Measurements from ENCODE around the gene ID3.
A peak's percentile ranks its signal among the peaks of the same experiment; 100 is the strongest.
"Not testable (repeated sequence)": the region's sequence is repeated elsewhere in the genome, so short reads cannot be mapped to it uniquely, and the experiment has no call there.

ID3 gene

GRCh38 chr1:23589585-23589986, 30.3 kb upstream of the ID3 start:
- FAIRE-seq: no peak

GRCh38 chr1:23588749-23589548, 29.6 kb upstream of the ID3 start:
- no peak for FAIRE-seq
- DNase-seq (ENCODE audit: low spot score): no peak

More at GRCh38 chr1:23589585-23589986, 30.3 kb upstream of the ID3 start:
- DNase-seq (ENCODE audit: low spot score): no peak

GRCh38 chr1:23585321-23586022, 26.2 kb upstream of the ID3 start:
- DNase-seq (ENCODE audit: low spot score) (peak; percentile 83), FAIRE-seq (peak; percentile 33)

DNA sequence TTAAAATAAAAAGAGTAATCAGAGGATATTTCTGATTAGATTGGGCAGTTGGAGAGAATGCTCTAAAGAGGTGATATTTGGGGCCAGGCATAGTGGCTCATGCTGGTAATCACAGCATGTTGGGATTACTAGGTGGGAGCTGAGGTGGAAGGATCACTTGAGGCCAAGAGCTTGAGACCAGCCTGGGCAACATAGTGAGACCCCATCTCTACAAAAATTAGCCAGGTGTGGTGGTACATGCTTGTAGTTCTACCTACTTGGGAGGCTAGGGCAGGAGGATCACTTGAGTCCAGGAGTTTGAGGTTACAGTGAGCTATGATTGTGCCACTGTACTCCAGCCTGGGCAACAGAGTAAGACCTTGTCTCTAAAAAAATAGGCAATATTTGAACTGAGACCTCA, 24.4 kb upstream of the ID3 start:
- not testable (repeated sequence) for FAIRE-seq; DNase-seq (ENCODE audit: low spot score)

GRCh38 chr1:23582820-23583219, 23.5 kb upstream of the ID3 start:
- no peak for FAIRE-seq
- DNase-seq (ENCODE audit: low spot score): no peak

DNA sequence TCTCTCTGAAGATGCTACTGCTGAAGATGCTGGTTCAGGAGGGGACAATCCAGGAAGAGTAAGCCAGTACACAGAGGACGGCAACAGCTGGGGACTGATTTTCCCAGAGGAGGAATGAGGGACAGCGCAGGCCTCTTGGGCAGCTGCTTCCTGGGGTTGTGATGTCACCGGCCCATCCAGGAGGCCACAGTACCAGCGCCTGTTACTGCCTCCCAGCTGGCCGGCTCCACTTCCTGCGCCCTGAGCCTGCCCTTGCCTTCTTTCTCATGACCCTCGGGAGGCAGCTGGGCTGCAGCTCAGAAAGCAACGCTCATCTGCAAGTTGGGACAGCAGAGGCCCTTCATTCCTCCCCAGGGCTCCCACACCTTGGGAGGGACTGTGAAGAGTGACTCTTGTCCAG, 21.9 kb upstream of the ID3 start:
- DNase-seq (ENCODE audit: low spot score): no peak
- FAIRE-seq: no peak

DNA sequence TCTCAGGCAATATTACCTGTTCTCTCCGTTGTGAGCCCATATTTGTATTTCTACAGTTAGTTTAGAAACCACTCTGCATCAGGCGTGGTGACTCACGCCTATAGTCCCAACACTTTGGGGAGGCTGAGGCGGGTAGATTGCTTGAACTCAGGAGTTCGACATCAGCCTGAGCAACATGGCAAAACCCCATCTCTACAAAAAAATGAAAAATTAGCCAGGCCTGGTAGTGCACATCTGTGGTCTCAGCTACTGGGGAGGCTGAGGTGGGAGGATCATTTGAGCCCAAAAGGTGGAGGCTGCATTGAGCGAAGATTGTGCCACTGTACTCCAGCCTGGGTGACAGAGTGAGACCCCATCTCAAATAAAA, 19.7 kb upstream of the ID3 start:
- FAIRE-seq (no peak), DNase-seq (ENCODE audit: low spot score) (no peak)

DNA sequence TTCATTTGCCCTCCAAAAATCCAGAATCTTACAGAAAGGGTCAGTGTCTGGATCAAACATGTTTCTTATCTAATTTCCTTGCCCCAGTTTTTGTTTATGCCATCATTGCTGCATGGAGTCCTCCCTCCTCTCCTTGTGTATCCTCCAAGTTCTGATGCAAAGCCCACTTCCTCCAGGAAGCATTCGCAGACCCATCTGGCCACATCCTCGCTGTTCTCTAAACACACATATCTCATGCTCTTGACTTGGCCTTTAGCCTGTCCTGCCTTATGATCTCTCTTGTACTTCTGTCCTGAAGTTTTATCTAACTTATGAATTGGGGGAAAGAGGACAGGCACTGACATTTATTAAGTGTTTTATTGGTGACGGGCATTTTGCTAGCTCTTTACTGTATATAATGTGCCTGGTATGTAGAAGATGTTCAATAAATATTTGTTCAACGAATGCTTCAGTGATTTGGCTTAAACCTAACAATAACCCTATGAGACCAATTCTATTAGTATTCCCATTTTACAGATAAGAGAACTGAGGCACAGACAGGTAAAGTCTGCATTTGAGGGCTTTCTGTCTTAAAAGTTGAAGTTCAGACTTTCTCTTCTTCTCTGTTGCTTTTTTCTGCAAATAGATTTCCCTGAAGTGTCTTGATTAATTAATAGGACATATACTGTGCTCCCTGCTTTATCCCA, 19.2 kb upstream of the ID3 start:
- FAIRE-seq: no peak

DNA sequence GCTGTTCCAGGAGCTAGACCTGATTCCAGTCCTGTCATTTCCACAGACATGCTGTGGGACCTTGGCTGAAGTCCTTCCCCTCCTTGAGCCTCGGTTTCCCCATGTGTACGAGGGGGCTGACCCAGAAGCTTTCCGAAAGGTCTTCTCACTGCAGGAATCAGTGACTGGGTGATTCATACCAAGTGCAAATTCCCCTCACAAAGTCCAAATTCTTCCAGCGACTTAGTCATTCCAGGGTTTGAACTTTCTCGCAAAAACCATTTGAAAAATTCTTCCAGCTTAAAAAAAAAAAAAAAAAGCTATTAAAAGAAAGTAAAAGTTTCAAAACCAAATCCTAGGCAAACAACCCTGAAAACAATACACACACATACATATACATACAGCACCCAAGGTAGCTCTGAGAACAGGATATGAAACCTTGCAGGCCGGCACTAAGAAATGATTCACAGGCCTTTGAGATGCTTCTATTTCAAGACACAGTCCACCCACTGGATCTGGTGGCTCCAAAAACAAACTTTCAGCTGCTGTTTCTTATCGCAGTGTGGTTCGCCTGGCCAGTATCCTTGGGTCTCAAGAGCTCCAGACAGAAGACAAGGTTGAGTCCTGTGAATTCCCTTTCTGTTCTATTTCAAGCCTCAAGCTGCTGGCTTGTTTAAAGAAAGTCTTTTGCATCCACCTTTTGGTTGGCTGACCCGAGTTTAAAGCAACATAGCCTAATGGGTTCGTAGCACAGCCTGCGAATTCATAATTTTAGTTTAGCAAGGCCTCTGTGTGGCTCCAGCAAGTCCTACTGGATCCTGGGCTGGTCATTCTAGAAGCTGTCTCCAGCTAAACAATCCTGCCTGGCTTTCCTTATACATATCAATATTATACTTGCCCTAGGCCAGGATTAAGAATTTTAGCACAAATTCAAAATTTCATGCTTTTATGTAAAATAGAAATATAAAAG, 18.0 kb upstream of the ID3 start:
- DNase-seq (ENCODE audit: low spot score) (peak; percentile 82), FAIRE-seq (peak; percentile 85)

More for the DNA sequence above, 19.2 kb upstream of the ID3 start:
- no peak for DNase-seq (ENCODE audit: low spot score)

DNA sequence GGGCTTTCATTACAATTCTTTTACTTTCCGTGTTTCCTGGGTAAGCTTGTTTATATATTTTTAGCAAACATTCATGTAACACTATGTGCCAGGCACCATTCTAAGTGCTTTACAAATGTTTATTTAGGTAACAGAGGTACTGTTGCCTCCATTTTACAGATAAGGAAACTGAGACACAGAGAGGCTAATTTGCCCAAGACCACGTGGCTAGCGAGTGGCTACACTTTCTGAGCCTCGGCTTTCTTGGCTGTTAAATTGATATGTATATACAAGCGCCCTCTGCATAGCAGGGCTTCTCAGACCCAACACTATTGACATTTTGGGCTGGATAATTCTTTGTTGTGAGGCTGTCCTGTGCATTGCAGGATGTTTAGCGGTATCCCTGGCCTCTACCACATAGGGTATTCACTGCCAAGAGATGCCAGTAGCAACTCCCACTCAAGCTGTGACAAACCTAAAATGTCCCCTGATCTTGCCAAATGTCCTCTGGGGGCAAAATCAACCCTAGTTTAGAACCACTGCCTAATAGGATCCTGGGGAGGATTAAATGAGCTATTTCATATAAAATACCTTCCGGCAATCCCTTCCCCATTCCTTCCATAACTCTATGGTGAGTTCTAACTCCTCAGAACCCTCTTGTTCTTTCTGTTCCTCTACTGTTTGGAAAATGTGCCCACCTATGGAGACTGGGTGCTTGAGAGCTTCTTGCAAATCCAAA, 17.2 kb upstream of the ID3 start:
- DNase-seq (ENCODE audit: low spot score) (peak; percentile 28), FAIRE-seq (no peak)

GRCh38 chr1:23575226-23575810, 16.0 kb upstream of the ID3 start:
- FAIRE-seq: no peak
- no peak for DNase-seq (ENCODE audit: low spot score)

GRCh38 chr1:23574265-23574754, 15.0 kb upstream of the ID3 start:
- DNase-seq (ENCODE audit: low spot score) (peak; percentile 33), FAIRE-seq (no peak)

DNA sequence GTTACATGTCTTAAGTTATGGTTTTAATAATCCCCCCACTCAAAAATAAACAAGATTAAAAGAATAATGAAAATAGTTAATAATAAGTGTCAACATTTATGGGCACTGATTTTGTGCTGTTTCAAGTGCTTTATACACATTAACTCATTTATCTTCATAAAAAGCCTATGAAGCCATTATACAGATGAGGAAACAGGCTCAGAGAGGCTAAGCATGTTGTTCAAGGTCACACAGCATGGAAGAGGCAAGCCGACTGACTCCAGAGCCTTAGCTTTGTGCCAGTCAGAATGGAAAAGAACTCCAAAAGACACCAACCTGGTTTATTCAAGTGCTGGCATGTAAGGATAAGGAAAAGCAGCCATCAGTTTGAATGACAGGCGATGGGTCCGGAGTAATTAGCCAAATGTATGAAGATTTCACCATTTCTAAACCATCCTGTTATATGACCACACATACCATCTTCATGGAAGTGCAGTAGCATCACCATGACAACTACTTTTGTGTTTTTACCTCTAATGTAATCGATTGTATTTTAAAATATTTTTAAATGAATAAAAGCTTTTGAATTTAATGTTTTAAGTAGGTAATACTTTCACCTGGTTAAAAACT, 14.4 kb upstream of the ID3 start:
- DNase-seq (ENCODE audit: low spot score): no peak
- FAIRE-seq: no peak

DNA sequence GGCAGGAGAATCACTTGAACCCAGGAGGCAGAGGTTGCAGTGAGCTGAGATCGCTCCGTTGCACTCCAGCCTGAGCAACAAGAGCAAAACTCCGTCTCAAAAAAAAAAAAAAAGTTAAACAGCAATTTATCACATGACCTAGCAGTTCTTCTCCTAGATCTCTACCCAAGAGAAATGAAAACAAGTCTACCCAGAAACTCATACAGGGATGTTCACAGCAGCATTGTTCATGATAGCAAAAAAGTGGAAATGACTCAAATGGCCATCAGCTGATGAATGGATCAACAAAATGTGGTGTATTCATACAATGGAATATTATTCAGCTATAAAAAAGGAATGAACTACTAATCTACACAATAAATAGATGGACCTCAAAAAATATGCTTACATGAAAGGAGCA, 12.2 kb upstream of the ID3 start:
- no peak for FAIRE-seq
- no peak for DNase-seq (ENCODE audit: low spot score)

DNA sequence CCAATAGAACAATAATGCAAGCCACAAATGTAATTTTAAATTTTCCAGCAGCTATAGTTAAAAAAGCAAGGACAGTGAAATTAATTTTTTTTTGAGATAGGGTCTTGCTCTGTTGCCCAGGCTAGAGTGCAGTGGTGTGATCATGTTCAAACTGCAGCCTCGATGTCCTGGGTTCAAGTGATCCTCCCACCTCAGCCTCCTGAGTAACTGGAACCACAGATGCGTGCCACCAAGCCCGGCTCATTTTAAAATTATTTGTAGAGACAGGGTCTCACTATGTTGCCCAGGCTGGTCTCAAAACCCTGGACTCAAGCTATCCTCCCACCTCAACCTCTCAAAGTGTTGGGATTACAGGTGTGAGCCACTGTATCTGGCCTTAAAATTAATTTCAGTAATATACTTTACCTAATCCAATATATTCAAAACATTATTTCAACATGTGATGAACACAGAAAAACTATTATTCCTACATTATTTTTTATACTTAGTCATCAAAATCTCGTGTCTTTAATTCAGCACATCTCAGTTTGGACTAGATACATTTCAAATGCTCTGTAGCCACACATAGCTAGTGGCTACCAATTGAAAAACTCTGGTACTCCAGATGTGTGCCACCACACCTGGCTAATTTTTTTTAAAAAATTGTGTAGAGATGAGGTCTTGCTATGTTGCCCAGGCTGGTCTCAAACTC, 10.8 kb upstream of the ID3 start:
- DNase-seq (ENCODE audit: low spot score): no peak
- no peak for FAIRE-seq

DNA sequence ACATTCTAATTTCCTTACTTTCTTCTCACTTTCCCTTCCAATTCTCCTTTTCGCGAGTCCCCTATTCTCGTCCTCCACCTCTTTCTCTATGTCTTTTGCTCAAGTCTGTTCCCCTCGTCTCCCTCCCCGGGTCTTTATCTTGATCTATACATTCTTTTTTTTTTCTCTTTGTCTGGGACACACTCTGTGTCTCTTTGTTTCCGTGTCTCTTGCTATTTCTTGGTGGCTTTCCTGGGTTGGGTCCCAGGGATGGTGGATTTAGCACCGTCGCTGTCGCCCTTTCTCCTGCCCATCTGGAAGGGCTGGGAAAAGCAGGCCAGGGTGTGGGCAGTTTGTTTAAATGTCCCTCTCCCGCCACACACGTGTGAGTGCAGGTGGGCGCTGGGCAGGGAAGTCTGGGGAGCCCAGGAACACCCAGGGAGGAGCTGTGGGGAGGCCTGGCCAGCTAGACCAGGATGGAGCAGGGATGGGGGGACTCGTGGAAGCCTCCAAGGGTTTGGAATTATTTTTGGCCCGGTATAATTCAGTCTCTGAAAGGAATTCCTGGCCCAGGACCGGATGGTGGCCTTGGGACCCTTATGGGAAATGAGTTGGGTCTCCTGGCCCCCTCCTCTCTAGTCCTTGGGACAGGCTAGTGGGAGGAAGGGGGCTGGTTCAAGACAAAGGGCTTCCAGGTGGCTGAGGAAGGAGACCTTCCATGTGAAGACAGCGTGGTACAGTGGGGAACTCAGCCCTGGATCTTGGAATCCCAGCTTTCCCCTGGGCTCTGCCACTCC, 9.5 kb upstream of the ID3 start:
- DNase-seq (ENCODE audit: low spot score) (no peak), FAIRE-seq (no peak)

DNA sequence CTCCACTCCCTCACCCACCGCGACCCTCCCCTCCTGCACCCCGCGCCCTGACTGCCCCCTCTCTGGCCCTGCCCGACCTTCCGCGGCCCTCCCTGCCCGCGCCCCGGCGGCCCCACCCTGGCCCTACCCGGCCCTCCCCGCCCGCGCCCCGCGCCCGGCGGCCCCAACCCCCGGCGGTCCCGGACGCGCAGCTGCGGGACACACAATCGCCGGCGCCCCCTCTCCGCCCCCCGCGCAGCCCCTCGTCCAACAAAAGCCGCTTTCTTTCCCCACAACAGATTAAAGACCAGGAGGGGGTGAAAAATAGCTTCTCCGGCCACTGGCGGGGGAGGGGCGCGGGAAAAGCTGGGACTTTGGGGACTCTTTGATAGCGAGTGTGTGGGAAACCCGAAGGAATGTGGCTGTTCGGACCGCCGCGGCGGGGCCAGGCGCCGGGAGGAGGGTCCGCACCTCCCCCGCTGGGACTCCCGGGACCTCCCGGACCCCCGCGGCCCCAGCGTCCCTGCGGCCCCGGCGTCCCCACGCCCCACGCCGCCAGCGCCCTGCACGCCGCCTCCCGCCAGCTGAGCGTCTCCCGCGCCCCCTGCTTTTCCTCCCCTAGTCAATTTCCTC, 8.8 kb upstream of the ID3 start:
- FAIRE-seq: no peak
- no peak for DNase-seq (ENCODE audit: low spot score)

DNA sequence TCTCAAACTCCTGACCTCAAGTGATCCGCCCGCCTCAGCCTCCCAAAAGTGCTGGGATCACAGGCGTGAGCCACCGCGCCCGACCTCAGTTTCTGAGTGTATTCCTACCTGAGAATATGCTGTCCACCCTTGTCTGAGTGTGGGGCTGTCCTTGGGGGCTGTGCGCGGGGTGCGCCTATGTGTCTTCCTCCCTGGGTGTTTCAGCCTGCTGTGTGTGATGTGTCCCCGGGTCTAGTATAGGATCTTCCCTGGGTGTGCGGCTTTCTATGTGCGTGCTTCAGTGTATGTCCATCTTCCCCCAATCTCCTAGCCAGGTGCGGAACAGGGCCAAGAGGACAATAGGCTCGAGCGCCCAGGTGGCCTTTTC, 8.3 kb upstream of the ID3 start:
- no peak for DNase-seq (ENCODE audit: low spot score)
- no peak for FAIRE-seq

All from RCC 7860 (cell line).